Naive thymus-derived CD8-positive, alpha-beta T cell (primary cell): ENCODE measurements around the gene CNRIP1. TPM values are rescaled to one million over a fixed set of nuclear protein-coding genes. Genes with fewer than 3 reads are reported as not detected.
"Not testable (repeated sequence)": the region's sequence is repeated elsewhere in the genome, so short reads cannot be mapped to it uniquely, and the experiment has no call there.

Experiments
- ATAC-seq, 2 donors: fragments of 150-1000 bp; cut with Tn5 transposase in 1 of 2; sonication (Bioruptor Pico), chemical (Tn5 transposase) in 1 of 2; 1 replicate in 1 of 2; 2 replicates in 1 of 2; pipeline ENCODE4 v1.10.0; 2021; ENCODE audit warnings: mild to moderate bottlenecking in 2 of 2, moderate library complexity in 2 of 2
- POLR2A ChIA-PET: fragments of 350-600 bp; sonication (Branson Sonifier 250); formaldehyde crosslinking; loops from one replicate; lab custom pipeline; 2021; ENCODE audit warnings: antibody characterized with exemption; lab: Charles Lee
- DNase-seq, 10 donors: peaks; one replicate each; pipeline versions ENCODE4 v3.0.0 to v3.0.0-alpha.2; 2020 to 2022
- H3K27ac Mint-ChIP-seq, 10 donors: one replicate each; pipeline ENCODE4 v1.8.0; 2020 to 2022; ENCODE audit warnings: mild to moderate bottlenecking in 10 of 10, mixed read lengths in 10 of 10, moderate library complexity in 4 of 10, inconsistent platforms in 1 of 10
- H3K27me3 Mint-ChIP-seq, 5 donors: one replicate each; pipeline ENCODE4 v1.8.0; 2021 to 2022; ENCODE audit warnings: mixed read lengths in 5 of 5
- H3K36me3 Mint-ChIP-seq, 3 donors: one replicate each; pipeline ENCODE4 v1.8.0; 2020 to 2022; ENCODE audit warnings: mixed read lengths in 3 of 3, mild to moderate bottlenecking in 2 of 3, inconsistent platforms in 1 of 3
- H3K4me1 Mint-ChIP-seq, 4 donors: one replicate each; pipeline ENCODE4 v1.8.0; 2021 to 2022; ENCODE audit warnings: mixed read lengths in 4 of 4
- H3K4me3 Mint-ChIP-seq, 10 donors: one replicate each; pipeline ENCODE4 v1.8.0; 2020 to 2022; ENCODE audit warnings: mild to moderate bottlenecking in 10 of 10, mixed read lengths in 10 of 10, moderate library complexity in 6 of 10, inconsistent platforms in 1 of 10
- H3K9me3 Mint-ChIP-seq, 9 donors: one replicate each; pipeline ENCODE4 v1.8.0; 2020 to 2022; ENCODE audit warnings: mixed read lengths in 9 of 9, mild to moderate bottlenecking in 3 of 9, inconsistent platforms in 1 of 9, moderate library complexity in 1 of 9
- polyA plus RNA-seq, 3 donors: library from polyadenylated mRNA; unstranded; fragments of 300-500 nt; fragmentation: Illumina TruSeq; gene quantifications; one replicate each; pipeline ENCODE4 v1.2.3, GENCODE V29; 2021
- total RNA-seq, 8 experiments: library from RNA in 2 of 8; stranded (reverse) in 2 of 8; gene quantifications; one replicate each; pipeline ENCODE4 v1.2.3 and lab custom pipeline; 2021 to 2026

The CNRIP1 gene
- total and polyA plus RNA-seq, 5 experiments from 2014 or later, result not detected

DNA sequence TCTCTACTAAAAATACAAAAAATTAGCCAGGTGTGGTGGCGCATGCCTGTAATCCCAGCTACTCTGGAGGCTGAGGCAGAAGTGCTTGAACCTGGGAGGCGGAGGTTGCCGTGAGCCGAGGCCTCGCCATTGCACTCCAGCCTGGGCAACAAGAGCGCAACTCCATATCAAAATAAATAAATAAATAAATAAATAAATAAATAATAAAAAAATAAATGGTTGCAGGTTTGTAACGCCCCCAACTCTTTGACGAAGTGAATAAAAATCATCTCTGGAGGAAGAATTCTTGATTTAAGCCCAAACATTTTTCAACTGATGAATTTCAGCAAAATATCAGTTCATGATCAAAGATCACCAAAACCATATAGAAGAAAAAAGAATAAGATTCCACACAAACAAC is 13.3 kb upstream of the CNRIP1 start:
- DNase-seq, result no peak
- Mint-ChIP-seq H3K36me3 (peaks cover 0 to 2% (median 0%) of the 10 kb centered on the region in 3 donors), H3K4me3 (no peak overlapping the region), H3K4me1 (no peaks in the 10 kb centered on the region), H3K27me3 (peaks cover 12 to 21% (median 19%) of the 10 kb centered on the region in 5 donors), H3K27ac (no peak overlapping the region), H3K9me3 (no peaks in the 10 kb centered on the region)
- no peak for ATAC-seq
- POLR2A ChIA-PET, result no interaction called here

- Mint-ChIP-seq H3K4me1 (no peaks in the 10 kb centered on the region), H3K27me3 (peaks cover 17 to 42% (median 25%) of the 10 kb centered on the region in 5 donors), H3K4me3 (no peak overlapping the region), H3K27ac (no peak overlapping the region), H3K9me3 (no peaks in the 10 kb centered on the region), H3K36me3 (peaks cover 0 to 2% (median 0%) of the 10 kb centered on the region in 3 donors)
- POLR2A ChIA-PET, result no interaction called here
- ATAC-seq (no peak), DNase-seq (no peak)
Observed at GRCh38 chr2:68330691-68331090, 10.9 kb upstream of the CNRIP1 start.

GRCh38 chr2:68328901-68329300 is 9.2 kb upstream of the CNRIP1 start:
- Mint-ChIP-seq H3K9me3 (no peaks in the 10 kb centered on the region), H3K27ac (no peak overlapping the region), H3K27me3 (peaks cover 25 to 60% (median 33%) of the 10 kb centered on the region in 5 donors), H3K36me3 (peaks cover 0 to 2% (median 0%) of the 10 kb centered on the region in 3 donors), H3K4me3 (no peak overlapping the region), H3K4me1 (no peaks in the 10 kb centered on the region)
- ATAC-seq (no peak), DNase-seq (no peak)
- POLR2A ChIA-PET, result no interaction called here

DNA sequence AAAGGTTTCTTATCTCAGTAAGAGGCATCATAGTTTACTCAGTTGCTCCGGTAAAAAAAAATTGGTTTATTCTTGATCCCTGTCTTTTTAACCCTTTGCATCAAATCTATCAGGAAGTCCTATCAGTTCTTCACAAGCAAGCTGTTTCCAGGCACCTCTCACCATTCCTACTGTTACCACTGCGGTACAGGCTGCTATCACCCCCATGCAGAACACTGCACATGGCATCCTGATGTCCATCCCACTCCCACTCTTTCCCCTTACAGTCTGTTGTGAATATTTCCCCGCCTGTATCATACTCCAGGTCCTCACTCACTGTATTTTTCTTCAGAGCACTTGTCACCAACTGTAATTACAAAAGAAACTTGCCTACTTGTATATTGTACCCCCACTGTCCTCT is 5.3 kb upstream of the CNRIP1 start:
- DNase-seq, result no peak
- ATAC-seq, result no peak
- Mint-ChIP-seq H3K9me3 (no peaks in the 10 kb centered on the region), H3K27ac (no peak overlapping the region), H3K4me3 (no peak overlapping the region), H3K36me3 (peaks cover 0 to 3% (median 0%) of the 10 kb centered on the region in 3 donors), H3K4me1 (peaks cover 0 to 3% (median 3%) of the 10 kb centered on the region in 4 donors), H3K27me3 (peaks cover 29 to 75% (median 45%) of the 10 kb centered on the region in 5 donors)
- POLR2A ChIA-PET, result no interaction called here

GRCh38 chr2:68320118-68320641 is 431 bp upstream of the CNRIP1 start:
- Mint-ChIP-seq H3K9me3 (no peaks in the 10 kb centered on the region), H3K27ac (peak overlapping the region in 1 of 10 donors; percentile 40), H3K4me3 (peak overlapping the region; percentile 60 to 84 (median 76)), H3K27me3 (peaks cover 21 to 71% (median 52%) of the 10 kb centered on the region in 5 donors), H3K36me3 (peaks cover 0 to 5% (median 0%) of the 10 kb centered on the region in 3 donors), H3K4me1 (peaks cover 5 to 15% (median 12%) of the 10 kb centered on the region in 4 donors)
- ATAC-seq (no peak), DNase-seq (no peak)
- POLR2A ChIA-PET, result no interaction called here

DNA sequence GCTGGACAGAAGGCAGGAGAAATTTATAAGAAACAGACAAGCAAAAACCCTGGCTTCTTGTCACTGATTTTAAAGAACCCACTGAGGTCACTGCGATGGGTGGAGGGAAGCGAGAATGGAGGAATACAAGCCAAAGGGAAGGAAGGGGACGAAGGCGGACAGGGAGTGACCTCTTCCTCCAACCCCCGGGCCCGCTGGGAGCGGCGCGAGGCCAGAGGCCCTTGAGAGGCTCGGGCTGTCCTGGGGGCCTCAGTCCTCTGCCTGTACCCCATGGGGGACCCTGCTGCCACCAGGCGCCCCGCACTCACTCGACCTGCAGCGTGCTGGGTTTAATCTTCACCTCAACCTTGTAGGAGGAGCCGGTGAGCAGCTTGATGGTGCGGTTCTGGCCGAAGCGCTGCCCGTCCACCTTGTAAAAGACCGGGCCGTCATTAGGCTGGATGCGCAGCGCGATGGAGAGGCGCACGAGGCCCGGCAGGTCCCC is 793 bp downstream of the CNRIP1 start:
- no peak for DNase-seq
- peaks cover 5 to 15% (median 12%) of the 10 kb centered on the region in 4 donors for H3K4me1 Mint-ChIP-seq
- peak overlapping the region in 9 of 10 donors; percentile 56 to 84 (median 75) for H3K4me3 Mint-ChIP-seq
- POLR2A ChIA-PET, result no interaction called here
- ATAC-seq, result no peak
- no peak overlapping the region for H3K27ac Mint-ChIP-seq
- H3K36me3 Mint-ChIP-seq, result peaks cover 0 to 5% (median 0%) of the 10 kb centered on the region in 3 donors
- H3K27me3 Mint-ChIP-seq, result peaks cover 16 to 71% (median 49%) of the 10 kb centered on the region in 5 donors
- peaks cover 0 to 9% (median 3%) of the 10 kb centered on the region in 9 donors for H3K9me3 Mint-ChIP-seq

DNA sequence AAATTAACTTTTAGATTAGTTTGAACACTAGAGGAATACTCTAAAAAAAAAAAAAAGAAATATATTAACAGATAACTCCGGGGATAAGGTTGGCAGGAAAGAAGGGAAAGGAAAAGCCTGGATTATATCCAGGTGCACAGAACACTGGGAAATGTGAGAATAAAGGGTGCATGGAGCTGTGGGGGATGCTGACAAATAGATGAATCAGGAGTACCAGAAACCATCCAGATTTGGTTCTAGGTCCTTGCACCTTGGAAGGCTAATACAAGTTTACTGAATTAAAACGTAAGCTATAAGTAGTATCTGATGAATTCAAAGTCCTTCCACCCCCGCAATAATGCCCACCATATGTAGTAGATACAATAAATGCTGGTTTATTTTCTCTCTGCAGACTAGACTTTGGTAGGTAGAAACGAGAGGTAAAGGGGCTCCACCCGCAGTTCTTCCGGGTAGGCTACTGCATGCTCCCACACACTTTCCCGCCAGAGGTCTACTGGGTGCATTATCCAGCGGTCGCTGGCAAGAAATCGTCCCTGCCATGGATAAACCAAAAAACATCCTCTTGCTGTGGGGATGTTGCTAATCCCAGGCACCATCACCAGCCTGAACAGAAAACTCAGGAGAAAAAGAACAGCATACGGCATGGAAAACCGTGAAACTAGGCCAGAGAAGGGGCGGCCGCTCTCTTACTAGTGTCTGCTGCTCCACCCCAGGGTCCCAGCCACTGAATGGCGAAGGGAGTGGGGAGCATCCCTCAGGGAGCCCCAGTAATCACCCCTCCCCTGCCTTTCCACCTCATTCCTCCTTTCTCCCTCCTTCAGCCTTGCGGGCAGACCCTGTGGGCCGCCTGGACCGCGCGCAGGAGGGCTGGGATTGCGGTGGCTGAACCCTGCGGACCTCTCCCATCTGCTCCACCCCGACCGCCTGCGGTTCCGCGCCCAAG is 1.5 kb downstream of the CNRIP1 start:
- Mint-ChIP-seq H3K27me3 (peaks cover 18 to 74% (median 48%) of the 10 kb centered on the region in 5 donors), H3K27ac (no peak overlapping the region), H3K9me3 (peaks cover 0 to 9% (median 5%) of the 10 kb centered on the region in 9 donors), H3K4me3 (peak overlapping the region in 9 of 10 donors; percentile 15 to 81 (median 56)), H3K4me1 (peaks cover 5 to 15% (median 12%) of the 10 kb centered on the region in 4 donors), H3K36me3 (peaks cover 0 to 5% (median 0%) of the 10 kb centered on the region in 3 donors)
- DNase-seq, result no peak
- POLR2A ChIA-PET, result no interaction called here
- no peak for ATAC-seq

- POLR2A ChIA-PET, result no interaction called here
- DNase-seq, result no peak
- peaks cover 0 to 9% (median 5%) of the 10 kb centered on the region in 9 donors for H3K9me3 Mint-ChIP-seq
- peaks cover 0 to 5% (median 0%) of the 10 kb centered on the region in 3 donors for H3K36me3 Mint-ChIP-seq
- no peak for ATAC-seq
- H3K4me3 Mint-ChIP-seq, result no peak overlapping the region
- H3K27ac Mint-ChIP-seq, result no peak overlapping the region
- peaks cover 20 to 74% (median 42%) of the 10 kb centered on the region in 5 donors for H3K27me3 Mint-ChIP-seq
- H3K4me1 Mint-ChIP-seq, result peaks cover 5 to 15% (median 12%) of the 10 kb centered on the region in 4 donors
Observed at GRCh38 chr2:68316111-68316510, 3.6 kb downstream of the CNRIP1 start.

GRCh38 chr2:68311033-68311432 is 8.7 kb downstream of the CNRIP1 start:
- H3K27me3 Mint-ChIP-seq, result peaks cover 9 to 47% (median 20%) of the 10 kb centered on the region in 5 donors
- no peaks in the 10 kb centered on the region for H3K4me1 Mint-ChIP-seq
- H3K9me3 Mint-ChIP-seq, result peaks cover 0 to 9% (median 5%) of the 10 kb centered on the region in 9 donors
- ATAC-seq (no peak), DNase-seq (no peak)
- no peak overlapping the region for H3K27ac Mint-ChIP-seq
- H3K4me3 Mint-ChIP-seq, result no peak overlapping the region
- H3K36me3 Mint-ChIP-seq, result no peaks in the 10 kb centered on the region
- POLR2A ChIA-PET, result no interaction called here

DNA sequence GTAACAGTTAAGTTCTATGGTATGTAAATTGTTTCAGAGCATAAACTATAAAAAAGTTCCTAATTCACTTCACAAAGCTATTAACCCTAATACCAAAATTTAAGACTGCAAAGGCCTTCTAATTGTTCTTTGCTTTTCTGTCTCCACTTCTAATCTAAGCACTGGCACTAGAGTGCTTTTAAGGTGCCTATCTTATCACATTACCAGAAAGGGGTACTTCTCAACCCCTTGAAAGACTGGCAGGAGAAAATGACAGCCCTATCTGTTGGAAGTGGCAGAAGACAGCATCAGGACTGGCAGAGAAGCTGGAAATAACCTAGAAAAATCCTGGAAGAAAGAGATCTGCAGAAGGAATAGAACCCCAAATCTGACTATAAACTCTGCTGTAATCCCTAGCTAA is 10.3 kb downstream of the CNRIP1 start:
- Mint-ChIP-seq H3K36me3 (no peaks in the 10 kb centered on the region), H3K4me1 (no peaks in the 10 kb centered on the region), H3K4me3 (no peak overlapping the region), H3K27me3 (peaks cover 8 to 39% (median 16%) of the 10 kb centered on the region in 5 donors), H3K27ac (no peak overlapping the region), H3K9me3 (peaks cover 0 to 5% (median 3%) of the 10 kb centered on the region in 9 donors)
- DNase-seq (no peak), ATAC-seq (no peak)
- POLR2A ChIA-PET, result no interaction called here

DNA sequence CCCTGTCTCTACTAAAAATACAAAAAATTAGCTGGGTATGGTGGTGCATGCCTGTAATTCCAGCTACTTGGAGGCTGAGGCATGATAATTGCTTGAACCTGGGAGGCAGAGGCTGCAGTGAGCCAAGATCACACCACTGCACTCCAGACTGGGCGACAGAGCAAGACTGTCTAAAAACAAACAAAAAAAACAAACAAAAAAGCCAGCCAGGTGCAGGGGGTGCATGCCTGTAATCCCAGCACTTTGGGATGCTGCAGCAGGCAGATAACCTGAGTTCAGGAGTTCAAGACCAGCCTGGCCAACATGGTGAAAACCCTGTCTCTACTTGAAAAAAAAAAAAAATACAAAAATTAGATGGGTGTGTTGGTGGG is 15.9 kb downstream of the CNRIP1 start:
- H3K4me1 Mint-ChIP-seq, H3K36me3 Mint-ChIP-seq, ATAC-seq, DNase-seq, H3K27ac Mint-ChIP-seq, H3K4me3 Mint-ChIP-seq, POLR2A ChIA-PET, H3K9me3 Mint-ChIP-seq: not testable (repeated sequence)
- peaks cover 3 to 21% (median 4%) of the 10 kb centered on the region in 5 donors for H3K27me3 Mint-ChIP-seq

GRCh38 chr2:68303033-68303901 is 16.5 kb downstream of the CNRIP1 start:
- DNase-seq (no peak), ATAC-seq (no peak)
- Mint-ChIP-seq H3K4me1 (no peaks in the 10 kb centered on the region), H3K27me3 (peaks cover 3 to 21% (median 4%) of the 10 kb centered on the region in 5 donors), H3K9me3 (no peaks in the 10 kb centered on the region), H3K27ac (no peak overlapping the region), H3K36me3 (no peaks in the 10 kb centered on the region), H3K4me3 (no peak overlapping the region)
- POLR2A ChIA-PET, result no interaction called here
